ENCODE data around the gene TIMP3.

The TIMP3 gene

GRCh38 chr22:32846780-32847491 lies 45.4 kb downstream of the TIMP3 start (continued):
- TF ChIP-seq PRDM10 (tag by site-specific recombination; IDR thresholded peaks at IDR 0.05) = 0 out of 2 replicates have a peak, but pooled peaks have one; percentile 20
- peak; percentile 91 for TF ChIP-seq FEZF1 (tag by site-specific recombination; IDR thresholded peaks at IDR 0.05)
- no peak for TF ChIP-seq ZBTB48 (tag by site-specific recombination; IDR thresholded peaks at IDR 0.05)
- TF ChIP-seq ZNF174 (tag by site-specific recombination; IDR thresholded peaks at IDR 0.05) = no peak
- no peak for TF ChIP-seq MZF1 (tag by site-specific recombination; IDR thresholded peaks at IDR 0.05; ENCODE audit: borderline replicate concordance)
- TF ChIP-seq ZNF354C (tag by site-specific recombination; IDR thresholded peaks at IDR 0.05; ENCODE audit: borderline replicate concordance, low read depth) = no peak
- TF ChIP-seq SP3 (tag by site-specific recombination; IDR thresholded peaks at IDR 0.05) = no peak

GRCh38 chr22:32848226-32848625 lies 46.7 kb downstream of the TIMP3 start:
- Histone ChIP-seq H3K27ac (ENCODE audit: extremely low read depth, low read depth, low read length) (no peak overlapping the region), H3K9me3 (ENCODE audit: control insufficient read depth, insufficient read depth, low read depth, low read length) (no peaks in the 10 kb centered on the region), H3K36me3 (ENCODE audit: control insufficient read depth in 2 of 2, insufficient read depth in 1 of 2, low read length in 2 of 2) (peaks cover 0 to 7% of the 10 kb centered on the region in 2 experiments; a peak in 1 of 3 replicates), H3K4me1 (ENCODE audit: control insufficient read depth, insufficient read depth, low read length) (peaks cover 5% of the 10 kb centered on the region), H3K4me3 (ENCODE audit: low read depth, low read length) (no peak overlapping the region)
- ChIA-PET CTCF (no interaction called here), POLR2A (no interaction called here)
- no peak for TF ChIP-seq ZNF747 (tag by site-specific recombination; IDR thresholded peaks at IDR 0.05)

- no peaks in the 10 kb centered on the region for H3K9me3 ChIP-seq (ENCODE audit: control insufficient read depth, insufficient read depth, low read depth, low read length)
- CTCF ChIA-PET = no interaction called here
- H3K36me3 ChIP-seq (ENCODE audit: control insufficient read depth in 2 of 2, insufficient read depth in 1 of 2, low read length in 2 of 2) = peaks cover 0 to 9% of the 10 kb centered on the region in 2 experiments; a peak in 1 of 3 replicates
- TF ChIP-seq ZNF157 (tag by site-specific recombination; IDR thresholded peaks at IDR 0.05) = no peak
- TF ChIP-seq ZNF146 (tag by site-specific recombination; IDR thresholded peaks at IDR 0.05) = no peak
- TF ChIP-seq ZNF18 (tag by site-specific recombination; IDR thresholded peaks at IDR 0.05) = no peak
- 0 out of 2 replicates have a peak, but pooled peaks have one; percentile 18 for TF ChIP-seq KLF17 (tag by site-specific recombination; IDR thresholded peaks at IDR 0.05)
- POLR2A ChIA-PET = no interaction called here
- H3K4me3 ChIP-seq (ENCODE audit: low read depth, low read length) = no peak overlapping the region
- peaks cover 5% of the 10 kb centered on the region for H3K4me1 ChIP-seq (ENCODE audit: control insufficient read depth, insufficient read depth, low read length)
- H3K27ac ChIP-seq (ENCODE audit: extremely low read depth, low read depth, low read length) = no peak overlapping the region
These were observed 48.0 kb downstream of the TIMP3 start for GRCh38 chr22:32849501-32849900.

GRCh38 chr22:32850157-32850556 lies 48.7 kb downstream of the TIMP3 start:
- no peak overlapping the region for H3K4me3 ChIP-seq (ENCODE audit: low read depth, low read length)
- no peak for TF ChIP-seq BCL11A (tag by site-specific recombination; IDR thresholded peaks at IDR 0.05; ENCODE audit: low read depth)
- no peak for TF ChIP-seq ZNF169 (tag by site-specific recombination; IDR thresholded peaks at IDR 0.05)
- no peak for TF ChIP-seq ZNF610 (tag by site-specific recombination; IDR thresholded peaks at IDR 0.05; ENCODE audit: borderline replicate concordance)
- no peak for TF ChIP-seq ZNF2 (tag by site-specific recombination; IDR thresholded peaks at IDR 0.05)
- TF ChIP-seq KLF1 (tag by site-specific recombination; IDR thresholded peaks at IDR 0.05) = no peak
- no peak for TF ChIP-seq HOXC10 (CRISPR knock-in tag; IDR thresholded peaks at IDR 0.05)
- no peak for TF ChIP-seq ZBTB6 (tag by site-specific recombination; IDR thresholded peaks at IDR 0.05)
- no peak for TF ChIP-seq ZNF777 (tag by site-specific recombination; IDR thresholded peaks at IDR 0.05; ENCODE audit: borderline replicate concordance)
- TF ChIP-seq YY2 (tag by site-specific recombination; IDR thresholded peaks at IDR 0.05) = no peak
- no peak for TF ChIP-seq WT1 (tag by site-specific recombination; IDR thresholded peaks at IDR 0.05)
- TF ChIP-seq REPIN1 (tag by site-specific recombination; IDR thresholded peaks at IDR 0.05; ENCODE audit: low read depth) = no peak
- H3K27ac ChIP-seq (ENCODE audit: extremely low read depth, low read depth, low read length) = no peak overlapping the region
- no peaks in the 10 kb centered on the region for H3K9me3 ChIP-seq (ENCODE audit: control insufficient read depth, insufficient read depth, low read depth, low read length)
- peaks cover 5% of the 10 kb centered on the region for H3K4me1 ChIP-seq (ENCODE audit: control insufficient read depth, insufficient read depth, low read length)
- POLR2A ChIA-PET = no interaction called here
- CTCF ChIA-PET = no interaction called here
- peaks cover 0 to 9% of the 10 kb centered on the region in 2 experiments; a peak in 1 of 3 replicates for H3K36me3 ChIP-seq (ENCODE audit: control insufficient read depth in 2 of 2, insufficient read depth in 1 of 2, low read length in 2 of 2)

Measured in HEK293 (cell line).